Ascending aorta (tissue), 2 donors: ENCODE measurements around the gene HTRA1. TPM values are rescaled to one million over a fixed set of nuclear protein-coding genes. Genes with fewer than 3 reads are reported as not detected.

Experiments used
- DNase-seq, 2 donors: peaks; one replicate each; pipeline ENCODE4 v3.0.0-alpha.2; 2019; ENCODE audit warnings: low spot score in 2 of 2
- H3K27ac ChIP-seq, 2 donors: fragments of 200-600 bp; sonication (generic); one replicate each; pipeline ENCODE4 v1.5.1; 2016 to 2017; ENCODE audit warnings: mild to moderate bottlenecking in 1 of 2
- H3K27me3 ChIP-seq: fragments of 200-600 bp; sonication (generic); one replicate; pipeline ENCODE4 v1.5.1; 2017
- H3K36me3 ChIP-seq, 2 donors: fragments of 200-600 bp; sonication (generic); one replicate each; pipeline ENCODE4 v1.5.1; 2016
- H3K4me1 ChIP-seq, 2 donors: fragments of 200-600 bp; sonication (generic); one replicate each; pipeline ENCODE4 v1.5.1; 2016 to 2017; ENCODE audit warnings: mild to moderate bottlenecking in 1 of 2
- H3K4me3 ChIP-seq, 2 donors: fragments of 200-600 bp; sonication (generic); one replicate each; pipeline ENCODE4 v1.5.1; 2016 to 2017; ENCODE audit warnings: mild to moderate bottlenecking in 1 of 2
- H3K9me3 ChIP-seq, 2 donors: fragments of 200-600 bp; sonication (generic); one replicate each; pipeline ENCODE4 v1.5.1; 2016
- intact Hi-C: fragments of 100-400 bp; cut with DNase I; formaldehyde crosslinking; loops from one replicate; pipeline ENCODE4 v1.15.1; 2023
- total RNA-seq: library from RNA; depleted of rRNA; stranded (reverse); fragments of >200 nt; gene quantifications from one replicate; pipeline ENCODE4 v1.1.0, GENCODE V29; 2016
- TF ChIP-seq, protein P1 (sequence below), 3 experiments: fragments of 200-600 bp in 2 of 3; fragments of 450-650 bp in 1 of 3; sonication (generic) in 2 of 3; IDR thresholded peaks; one replicate each; pipeline ENCODE4 v1.5.1; 2016 to 2019; ENCODE audit warnings: antibody characterized with exemption in 3 of 3, mild to moderate bottlenecking in 1 of 3, moderate library complexity in 1 of 3

The HTRA1 gene
- total RNA-seq, 1 donor from 2014 or later: 112 TPM

DNA sequence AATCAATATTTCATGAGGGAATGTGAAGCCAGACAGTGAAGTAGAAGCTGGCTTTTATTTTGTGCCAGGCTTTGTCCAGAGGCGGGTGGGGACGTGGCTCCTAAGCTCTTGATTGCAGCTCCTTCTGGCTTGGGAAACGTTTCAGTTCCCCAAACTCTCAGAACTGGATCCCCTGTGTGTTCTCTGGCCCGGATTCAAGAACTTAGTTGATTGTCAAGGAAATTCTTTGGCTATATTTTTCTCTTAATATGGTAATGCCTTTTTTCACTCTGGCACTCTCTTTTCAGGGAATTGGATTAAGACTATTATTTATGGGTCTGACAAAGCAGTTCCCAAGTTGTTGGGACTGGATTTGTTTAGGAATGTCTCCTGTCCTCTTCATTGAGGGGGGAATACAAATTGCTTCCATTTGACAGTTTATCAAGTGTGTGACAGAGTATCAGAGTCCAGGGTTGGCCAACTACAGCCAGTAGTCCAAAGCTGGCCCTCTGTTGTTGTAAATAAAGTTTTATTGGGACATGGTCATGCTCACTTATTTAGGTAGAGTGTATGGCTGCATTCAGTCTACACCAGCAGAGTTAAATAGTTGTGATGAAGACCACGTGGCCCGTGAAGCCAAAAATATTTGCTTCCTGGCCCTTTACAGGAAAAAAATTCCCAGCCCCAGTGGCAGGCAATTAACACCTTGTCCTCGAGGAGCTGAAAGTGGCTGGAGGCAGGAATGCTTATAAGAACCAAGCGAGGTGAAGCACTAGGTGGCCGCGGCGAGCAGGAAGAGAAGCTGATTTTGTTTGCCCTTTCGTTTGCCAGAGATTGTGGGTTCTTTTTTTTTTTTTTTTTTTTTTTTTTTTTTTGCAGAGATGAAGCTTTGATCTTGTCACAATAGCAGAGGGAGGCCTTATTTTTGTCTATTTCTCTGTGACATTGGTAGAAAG lies 34.3 kb downstream of the HTRA1 start:
- H3K4me3 ChIP-seq: peak overlapping the region in 1 of 2 donors; percentile 2
- H3K9me3 ChIP-seq: no peaks in the 10 kb centered on the region
- peak overlapping the region; percentile 79 to 95 for H3K27ac ChIP-seq
- no peaks in the 10 kb centered on the region for H3K27me3 ChIP-seq
- DNase-seq: peak in 1 of 2 donors; percentile 88
- peaks cover 37 to 73% of the 10 kb centered on the region in 2 donors for H3K4me1 ChIP-seq
- H3K36me3 ChIP-seq: no peaks in the 10 kb centered on the region
- TF ChIP-seq, protein P1, sequence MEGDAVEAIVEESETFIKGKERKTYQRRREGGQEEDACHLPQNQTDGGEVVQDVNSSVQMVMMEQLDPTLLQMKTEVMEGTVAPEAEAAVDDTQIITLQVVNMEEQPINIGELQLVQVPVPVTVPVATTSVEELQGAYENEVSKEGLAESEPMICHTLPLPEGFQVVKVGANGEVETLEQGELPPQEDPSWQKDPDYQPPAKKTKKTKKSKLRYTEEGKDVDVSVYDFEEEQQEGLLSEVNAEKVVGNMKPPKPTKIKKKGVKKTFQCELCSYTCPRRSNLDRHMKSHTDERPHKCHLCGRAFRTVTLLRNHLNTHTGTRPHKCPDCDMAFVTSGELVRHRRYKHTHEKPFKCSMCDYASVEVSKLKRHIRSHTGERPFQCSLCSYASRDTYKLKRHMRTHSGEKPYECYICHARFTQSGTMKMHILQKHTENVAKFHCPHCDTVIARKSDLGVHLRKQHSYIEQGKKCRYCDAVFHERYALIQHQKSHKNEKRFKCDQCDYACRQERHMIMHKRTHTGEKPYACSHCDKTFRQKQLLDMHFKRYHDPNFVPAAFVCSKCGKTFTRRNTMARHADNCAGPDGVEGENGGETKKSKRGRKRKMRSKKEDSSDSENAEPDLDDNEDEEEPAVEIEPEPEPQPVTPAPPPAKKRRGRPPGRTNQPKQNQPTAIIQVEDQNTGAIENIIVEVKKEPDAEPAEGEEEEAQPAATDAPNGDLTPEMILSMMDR (IDR thresholded peaks at IDR 0.05): no peak
- intact Hi-C loops: loop anchor here (1.0 to 10.0 kb wide), 4 partner anchors 26 to 1919 kb away; partner anchors contain the start of gene OAT

DNA sequence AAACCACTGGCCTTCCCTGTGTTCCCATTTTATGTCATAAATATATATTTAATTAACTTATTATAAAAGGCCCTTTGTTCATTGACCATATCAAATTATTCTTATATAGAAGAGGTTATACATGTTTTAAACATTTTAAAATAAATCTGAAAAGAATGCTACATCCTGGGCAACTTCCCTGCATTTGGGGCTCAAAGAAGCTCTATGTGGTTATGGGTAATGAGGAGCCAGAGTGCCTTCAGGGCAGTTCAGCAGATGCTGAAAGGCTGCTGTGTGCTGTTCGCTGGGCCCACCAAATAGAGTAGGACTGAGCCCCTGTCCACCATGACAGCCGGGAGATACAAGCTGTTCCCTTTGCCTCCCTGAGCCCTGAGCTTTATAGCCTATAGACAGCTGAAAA lies 35.9 kb downstream of the HTRA1 start:
- no peaks in the 10 kb centered on the region for H3K27me3 ChIP-seq
- peak overlapping the region; percentile 79 to 95 for H3K27ac ChIP-seq
- TF ChIP-seq, protein P1 (IDR thresholded peaks at IDR 0.05): no peak
- H3K9me3 ChIP-seq: no peaks in the 10 kb centered on the region
- peaks cover 0 to 5% of the 10 kb centered on the region in 2 donors for H3K36me3 ChIP-seq
- H3K4me3 ChIP-seq: no peak overlapping the region
- H3K4me1 ChIP-seq: peaks cover 30 to 64% of the 10 kb centered on the region in 2 donors
- intact Hi-C loops: loop anchor here (5.0 to 10.0 kb wide), 3 partner anchors 210 to 1918 kb away; partner anchors contain the start of gene OAT
- no peak for DNase-seq

DNA sequence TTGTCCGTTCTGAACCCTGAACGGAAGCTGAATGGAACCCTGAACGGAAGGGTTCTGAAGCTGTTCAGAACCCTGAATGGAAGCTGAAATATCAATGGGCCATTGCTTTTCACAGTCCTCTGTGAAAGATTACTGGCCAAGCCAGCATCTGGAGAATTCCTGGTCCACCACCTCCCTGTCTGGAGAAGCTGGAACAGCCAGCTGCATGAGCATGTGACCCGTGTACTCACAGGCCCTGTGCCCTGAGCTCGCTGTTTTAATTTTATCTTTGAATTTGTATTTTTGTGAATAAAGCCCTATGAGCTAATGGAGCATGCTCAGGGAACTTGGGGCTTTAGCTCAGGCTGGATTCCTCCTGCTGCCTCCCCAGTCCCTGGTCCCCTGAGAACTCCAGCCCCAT lies 37.2 kb downstream of the HTRA1 start:
- TF ChIP-seq, protein P1 (IDR thresholded peaks at IDR 0.05): no peak

DNA sequence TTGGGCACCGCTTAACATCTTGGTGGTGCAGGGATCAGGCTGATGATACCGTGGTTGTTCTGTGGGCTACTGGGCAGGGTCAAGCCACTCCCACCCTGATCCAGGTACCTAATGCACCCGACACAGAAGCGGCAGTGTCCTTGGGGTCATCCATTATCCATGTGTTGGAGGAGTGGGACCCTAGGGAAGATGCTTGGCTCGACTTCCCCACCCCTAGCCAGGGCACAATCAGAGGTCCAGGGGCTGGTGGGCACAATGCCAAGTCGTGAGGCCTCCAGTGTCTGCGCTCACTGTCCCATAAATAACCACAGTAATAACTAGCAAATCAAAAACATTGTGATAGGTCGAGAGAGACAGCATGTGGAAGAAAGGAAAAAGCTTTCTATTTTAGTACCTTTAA lies 37.7 kb downstream of the HTRA1 start:
- Histone ChIP-seq H3K4me1 (peaks cover 27 to 51% of the 10 kb centered on the region in 2 donors), H3K9me3 (no peaks in the 10 kb centered on the region)
- intact Hi-C loops: loop anchor here (2.0 to 10.0 kb wide), 5 partner anchors 36 to 1916 kb away; partner anchors contain the start of gene OAT

More for the DNA sequence above, 37.2 kb downstream of the HTRA1 start:
- Histone ChIP-seq H3K27ac (peak overlapping the region; percentile 79 to 95), H3K9me3 (no peaks in the 10 kb centered on the region), H3K36me3 (peaks cover 0 to 5% of the 10 kb centered on the region in 2 donors), H3K4me1 (peaks cover 27 to 53% of the 10 kb centered on the region in 2 donors), H3K27me3 (no peaks in the 10 kb centered on the region), H3K4me3 (no peak overlapping the region)
- intact Hi-C loops: loop anchor here (2.0 to 10.0 kb wide), 5 partner anchors 36 to 1916 kb away; partner anchors contain the start of gene OAT
- peak in 1 of 2 donors; percentile 75 for DNase-seq

DNA sequence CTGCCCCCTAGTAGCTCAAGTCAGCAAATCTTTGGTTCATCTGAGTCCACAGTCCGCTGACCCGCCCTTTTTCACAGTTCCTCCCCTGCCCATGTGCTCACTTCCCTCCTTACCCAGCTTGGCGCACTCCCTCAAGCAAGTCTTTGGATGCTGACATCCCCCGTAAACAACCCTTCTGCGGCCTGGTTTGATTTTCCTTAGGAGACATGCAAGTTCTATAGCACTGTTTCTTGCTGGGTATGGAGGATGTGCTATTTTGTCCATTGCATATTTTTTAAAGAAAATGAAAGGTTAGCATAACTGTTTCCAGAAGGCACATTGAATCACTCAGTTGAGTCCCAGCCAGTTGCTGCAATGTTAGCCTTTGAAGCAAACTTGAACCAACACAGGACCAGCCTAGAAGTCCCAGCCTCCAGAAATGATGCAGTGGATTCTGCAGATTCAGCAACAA lies 38.2 kb downstream of the HTRA1 start:
- no peak overlapping the region for H3K4me3 ChIP-seq
- H3K27me3 ChIP-seq: no peaks in the 10 kb centered on the region
- H3K27ac ChIP-seq: peak overlapping the region; percentile 79 to 95
- intact Hi-C loops: loop anchor here (2.0 to 10.0 kb wide), 5 partner anchors 37 to 1915 kb away; partner anchors contain the start of gene OAT
- H3K36me3 ChIP-seq: peaks cover 0 to 5% of the 10 kb centered on the region in 2 donors
- DNase-seq: peak in 1 of 2 donors; percentile 80
- no peaks in the 10 kb centered on the region for H3K9me3 ChIP-seq
- TF ChIP-seq, protein P1 (IDR thresholded peaks at IDR 0.05): no peak
- peaks cover 24 to 51% of the 10 kb centered on the region in 2 donors for H3K4me1 ChIP-seq

More for the DNA sequence above, 37.7 kb downstream of the HTRA1 start:
- Histone ChIP-seq H3K27ac (peak overlapping the region; percentile 79 to 95), H3K4me3 (no peak overlapping the region), H3K27me3 (no peaks in the 10 kb centered on the region), H3K36me3 (peaks cover 0 to 5% of the 10 kb centered on the region in 2 donors)
- no peak for DNase-seq
- TF ChIP-seq, protein P1 (IDR thresholded peaks at IDR 0.05): no peak
